Vagina (tissue), 2 donors: ENCODE measurements around the gene TBXAS1. TPM values are rescaled to one million over a fixed set of nuclear protein-coding genes. Genes with fewer than 3 reads are reported as not detected.

Experiments
- DNase-seq, 2 donors: peaks; one replicate each; pipeline ENCODE4 v3.0.0-alpha.2; 2017; ENCODE audit errors: extremely low spot score in 2 of 2
- H3K27ac ChIP-seq: fragments of 200-600 bp; sonication (generic); one replicate; pipeline ENCODE4 v1.5.1; 2019
- H3K27me3 ChIP-seq: fragments of 200-600 bp; sonication (generic); one replicate; pipeline ENCODE4 v1.5.1; 2019
- H3K36me3 ChIP-seq, 2 donors: fragments of 200-600 bp; sonication (generic); one replicate each; pipeline ENCODE4 v1.5.1; 2017 to 2019
- H3K4me1 ChIP-seq: fragments of 200-600 bp; sonication (generic); one replicate; pipeline ENCODE4 v1.5.1; 2019
- H3K4me3 ChIP-seq, 2 donors: fragments of 200-600 bp; sonication (generic); 1 replicate in 1 of 2; 2 replicates in 1 of 2; pipeline ENCODE4 v1.5.1; 2016 to 2019
- H3K9me3 ChIP-seq: fragments of 200-600 bp; sonication (generic); one replicate; pipeline ENCODE4 v1.5.1; 2019
- POLR2A ChIP-seq, 2 donors: fragments of 450-650 bp; IDR thresholded peaks; one replicate each; pipeline ENCODE4 v1.6.1; 2017; ENCODE audit warnings: antibody characterized with exemption in 2 of 2, mild to moderate bottlenecking in 2 of 2, moderate library complexity in 2 of 2
- POLR2AphosphoS5 ChIP-seq, 2 donors: sonication (generic); formaldehyde crosslinking; IDR thresholded peaks; one replicate each; pipeline ENCODE4 v1.9.0; 2017; ENCODE audit warnings: antibody characterized with exemption in 2 of 2, mild to moderate bottlenecking in 2 of 2, low read depth in 1 of 2; ENCODE audit not compliant: insufficient read depth in 1 of 2
- intact Hi-C: fragments of 100-400 bp; cut with DNase I; formaldehyde crosslinking; loops from one replicate; pipeline ENCODE4 v1.15.1; 2023
- total RNA-seq: library from RNA; depleted of rRNA; stranded (reverse); fragments of >200 nt; gene quantifications from one replicate; pipeline ENCODE4 v1.2.3, GENCODE V29; 2016
- TF ChIP-seq, protein P1 (sequence below), 3 experiments: fragments of 450-650 bp in 2 of 3; fragments of 200-600 bp in 1 of 3; sonication (generic) in 1 of 3; IDR thresholded peaks; one replicate each; pipeline ENCODE4 v1.5.1; 2017 to 2019; ENCODE audit warnings: antibody characterized with exemption in 3 of 3, mild to moderate bottlenecking in 2 of 3, moderate library complexity in 2 of 3

The TBXAS1 gene
- total RNA-seq, 1 donor from 2014 or later: 18.4 TPM

GRCh38 chr7:139909379-139910050 is 80.5 kb downstream of the TBXAS1 start:
- TF ChIP-seq POLR2A (IDR thresholded peaks at IDR 0.05): no peak
- TF ChIP-seq, protein P1, sequence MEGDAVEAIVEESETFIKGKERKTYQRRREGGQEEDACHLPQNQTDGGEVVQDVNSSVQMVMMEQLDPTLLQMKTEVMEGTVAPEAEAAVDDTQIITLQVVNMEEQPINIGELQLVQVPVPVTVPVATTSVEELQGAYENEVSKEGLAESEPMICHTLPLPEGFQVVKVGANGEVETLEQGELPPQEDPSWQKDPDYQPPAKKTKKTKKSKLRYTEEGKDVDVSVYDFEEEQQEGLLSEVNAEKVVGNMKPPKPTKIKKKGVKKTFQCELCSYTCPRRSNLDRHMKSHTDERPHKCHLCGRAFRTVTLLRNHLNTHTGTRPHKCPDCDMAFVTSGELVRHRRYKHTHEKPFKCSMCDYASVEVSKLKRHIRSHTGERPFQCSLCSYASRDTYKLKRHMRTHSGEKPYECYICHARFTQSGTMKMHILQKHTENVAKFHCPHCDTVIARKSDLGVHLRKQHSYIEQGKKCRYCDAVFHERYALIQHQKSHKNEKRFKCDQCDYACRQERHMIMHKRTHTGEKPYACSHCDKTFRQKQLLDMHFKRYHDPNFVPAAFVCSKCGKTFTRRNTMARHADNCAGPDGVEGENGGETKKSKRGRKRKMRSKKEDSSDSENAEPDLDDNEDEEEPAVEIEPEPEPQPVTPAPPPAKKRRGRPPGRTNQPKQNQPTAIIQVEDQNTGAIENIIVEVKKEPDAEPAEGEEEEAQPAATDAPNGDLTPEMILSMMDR (IDR thresholded peaks at IDR 0.05): no peak
- no peak for TF ChIP-seq POLR2AphosphoS5 (IDR thresholded peaks at IDR 0.05; ENCODE audit: insufficient read depth in 1 of 2, low read depth in 1 of 2)
- Histone ChIP-seq H3K27ac (no peak overlapping the region), H3K36me3 (no peaks in the 10 kb centered on the region), H3K27me3 (no peaks in the 10 kb centered on the region), H3K4me3 (no peak overlapping the region), H3K9me3 (no peaks in the 10 kb centered on the region), H3K4me1 (no peaks in the 10 kb centered on the region)
- intact Hi-C loops: no loop called here
- DNase-seq: no peak

DNA sequence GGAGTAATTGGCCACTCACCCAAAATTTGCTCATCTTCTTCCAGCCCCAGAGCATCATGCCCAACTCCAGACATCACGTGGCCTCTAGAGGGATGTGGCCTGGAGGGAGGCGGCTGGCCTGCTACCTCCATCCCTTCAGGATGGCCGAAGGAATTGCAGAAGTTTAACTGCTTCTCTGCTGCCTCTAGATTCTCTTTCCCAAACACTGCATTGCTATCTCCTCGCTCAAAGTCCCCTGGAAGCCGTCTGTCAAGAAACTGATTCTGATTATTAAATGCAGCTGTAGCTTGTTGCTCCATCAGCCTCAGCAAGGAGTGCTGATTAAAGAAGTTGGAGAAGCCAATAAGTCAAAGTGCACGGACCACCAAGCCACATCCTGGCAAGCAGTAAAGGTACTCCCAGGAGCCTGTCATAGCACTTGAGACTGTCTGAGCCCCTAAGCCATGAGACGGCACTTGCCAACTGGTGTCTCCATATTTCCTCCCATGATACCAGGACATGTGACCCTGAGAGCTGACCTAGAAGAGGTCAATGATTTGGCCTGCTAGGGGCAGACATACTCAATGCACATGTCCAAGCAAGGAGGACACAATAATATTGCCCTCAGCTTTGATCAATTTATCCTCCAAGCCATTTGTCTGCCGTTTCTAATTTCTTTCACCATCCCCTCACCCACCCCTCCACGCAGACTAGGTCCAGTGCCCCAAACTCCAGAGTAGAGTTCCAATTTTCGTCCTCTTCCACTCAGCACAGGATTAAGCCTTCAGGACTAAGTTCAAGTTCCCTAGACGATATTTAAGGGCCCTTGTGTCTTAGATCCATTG is 84.2 kb downstream of the TBXAS1 start:
- Histone ChIP-seq H3K27ac (no peak overlapping the region), H3K36me3 (no peaks in the 10 kb centered on the region), H3K9me3 (no peaks in the 10 kb centered on the region), H3K4me1 (peaks cover 35% of the 10 kb centered on the region), H3K27me3 (no peaks in the 10 kb centered on the region), H3K4me3 (no peak overlapping the region)
- TF ChIP-seq POLR2AphosphoS5 (IDR thresholded peaks at IDR 0.05; ENCODE audit: insufficient read depth in 1 of 2, low read depth in 1 of 2) (no peak), POLR2A (IDR thresholded peaks at IDR 0.05) (no peak)
- TF ChIP-seq, protein P1 (IDR thresholded peaks at IDR 0.05): no peak
- intact Hi-C loops: no loop called here
- no peak for DNase-seq

- peaks cover 36% of the 10 kb centered on the region for H3K4me1 ChIP-seq
- no peaks in the 10 kb centered on the region for H3K9me3 ChIP-seq
- no peak overlapping the region for H3K4me3 ChIP-seq
- no peak overlapping the region for H3K27ac ChIP-seq
- TF ChIP-seq, protein P1 (IDR thresholded peaks at IDR 0.05): no peak
- TF ChIP-seq POLR2AphosphoS5 (IDR thresholded peaks at IDR 0.05; ENCODE audit: insufficient read depth in 1 of 2, low read depth in 1 of 2) (no peak), POLR2A (IDR thresholded peaks at IDR 0.05) (no peak)
- no peaks in the 10 kb centered on the region for H3K36me3 ChIP-seq
- no peak for DNase-seq
- intact Hi-C loops: no loop called here
- H3K27me3 ChIP-seq: no peaks in the 10 kb centered on the region
Observed at GRCh38 chr7:139913845-139914135, 84.7 kb downstream of the TBXAS1 start.

GRCh38 chr7:139914306-139915267 is 85.5 kb downstream of the TBXAS1 start:
- no peak for DNase-seq
- no peaks in the 10 kb centered on the region for H3K9me3 ChIP-seq
- no peaks in the 10 kb centered on the region for H3K27me3 ChIP-seq
- H3K27ac ChIP-seq: no peak overlapping the region
- no peak overlapping the region for H3K4me3 ChIP-seq
- intact Hi-C loops: no loop called here
- peaks cover 36% of the 10 kb centered on the region for H3K4me1 ChIP-seq
- TF ChIP-seq POLR2A (IDR thresholded peaks at IDR 0.05) (no peak), POLR2AphosphoS5 (IDR thresholded peaks at IDR 0.05; ENCODE audit: insufficient read depth in 1 of 2, low read depth in 1 of 2) (no peak)
- TF ChIP-seq, protein P1 (IDR thresholded peaks at IDR 0.05): no peak
- H3K36me3 ChIP-seq: no peaks in the 10 kb centered on the region
